GM18519 (cell line): Measurements from ENCODE around the gene PHKB.
"Not testable (repeated sequence)": the region's sequence is repeated elsewhere in the genome, so short reads cannot be mapped to it uniquely, and the experiment has no call there.

Experiments used
- ATAC-seq: cut with Tn5 transposase; IDR thresholded peaks from one replicate; pipeline ENCODE4 v1.9.1; 2021; ENCODE audit warnings: mild to moderate bottlenecking, moderate library complexity; ENCODE audit not compliant: unreplicated experiment, low FRiP score

Gene PHKB

DNA sequence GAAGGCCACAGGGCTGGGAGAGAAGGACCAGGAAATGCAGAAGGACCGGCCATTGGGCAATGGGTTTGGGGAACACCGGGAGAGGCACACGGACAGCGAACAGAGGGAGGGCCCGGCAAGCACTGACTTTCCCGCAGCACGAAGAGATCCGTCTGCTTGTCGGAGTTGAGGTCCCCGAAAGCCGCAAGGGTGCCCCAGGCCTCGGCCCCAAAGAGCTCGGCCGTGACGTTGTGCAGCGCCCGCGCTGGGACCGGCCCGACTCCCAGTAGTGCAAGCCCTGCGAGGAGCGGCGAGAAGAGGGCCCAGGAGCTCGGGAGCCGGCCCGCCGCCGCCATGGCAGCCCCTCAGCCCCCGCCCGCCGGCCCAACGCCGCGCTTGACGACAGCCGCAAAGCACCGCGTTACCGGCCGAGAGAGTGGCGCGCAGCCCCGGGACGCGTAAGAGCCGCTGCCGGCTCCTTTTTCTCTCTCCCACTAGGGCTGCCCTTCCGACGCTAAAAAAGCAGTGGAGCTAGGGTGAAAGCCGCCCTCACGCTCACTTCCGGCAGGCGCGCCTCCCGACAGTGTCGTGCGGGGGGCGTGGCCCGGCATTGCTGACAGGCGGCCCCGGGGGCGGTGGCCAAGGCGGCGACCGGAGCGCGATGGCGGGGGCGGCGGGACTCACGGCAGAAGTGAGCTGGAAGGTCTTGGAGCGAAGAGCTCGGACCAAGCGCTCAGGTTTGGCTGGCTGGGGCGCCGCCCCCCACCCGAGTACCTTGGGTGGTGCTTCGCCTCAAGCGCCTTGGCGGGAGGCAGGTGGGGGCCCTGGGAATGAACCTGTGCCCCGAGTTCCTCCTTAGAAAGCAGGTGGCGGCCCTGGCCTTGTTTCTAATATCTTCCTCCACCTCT, at the start of gene PHKB, which contains the start of gene ITFG1:
Gene PHKB (plus strand): TSS at position 621 of the 887 bp plus-strand sequence. CDS start 20 bp downstream, at position 641.
Gene ITFG1 (minus strand): TSS at position 353 of the 887 bp plus-strand sequence. CDS start 18 bp downstream, at position 335.
- peak; percentile 55 for ATAC-seq

DNA sequence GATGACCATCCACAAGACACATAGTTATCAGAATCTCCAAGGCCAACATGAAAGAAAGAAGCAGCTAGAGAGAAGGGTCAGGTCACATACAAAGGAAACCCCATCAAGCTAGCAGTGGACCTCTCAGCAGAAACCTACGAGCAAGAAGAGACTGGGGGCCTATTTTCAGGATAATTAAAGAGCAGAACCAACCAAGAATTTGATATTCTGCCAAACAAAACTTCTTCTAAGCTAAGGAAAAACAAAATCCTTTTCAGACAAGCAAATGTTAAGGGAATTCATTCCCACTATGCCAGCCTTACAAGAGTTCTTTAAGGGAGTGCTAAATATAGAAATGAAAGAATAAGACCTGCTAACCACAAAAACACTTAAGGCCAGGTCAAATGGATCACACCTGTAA, 48.1 kb upstream of the PHKB start:
- ATAC-seq: no peak

DNA sequence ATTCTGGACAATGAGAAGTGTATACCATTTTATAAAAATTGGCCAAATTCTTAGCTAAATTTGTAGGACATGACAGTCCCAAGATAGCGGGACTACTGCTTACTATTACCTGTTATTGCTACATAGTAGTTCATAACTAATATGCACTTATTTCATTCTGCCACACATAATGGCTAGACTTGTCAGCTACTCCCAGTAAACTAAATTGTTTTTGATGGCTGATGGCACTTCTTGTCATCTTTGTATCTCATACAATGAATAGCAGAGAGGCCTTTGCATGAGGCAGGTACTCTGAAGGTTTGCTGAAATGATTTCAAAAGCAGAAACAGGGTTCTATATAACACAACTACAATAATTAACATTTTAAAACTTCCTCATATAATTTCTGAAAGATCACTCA, 44.3 kb upstream of the PHKB start:
- ATAC-seq: no peak

DNA sequence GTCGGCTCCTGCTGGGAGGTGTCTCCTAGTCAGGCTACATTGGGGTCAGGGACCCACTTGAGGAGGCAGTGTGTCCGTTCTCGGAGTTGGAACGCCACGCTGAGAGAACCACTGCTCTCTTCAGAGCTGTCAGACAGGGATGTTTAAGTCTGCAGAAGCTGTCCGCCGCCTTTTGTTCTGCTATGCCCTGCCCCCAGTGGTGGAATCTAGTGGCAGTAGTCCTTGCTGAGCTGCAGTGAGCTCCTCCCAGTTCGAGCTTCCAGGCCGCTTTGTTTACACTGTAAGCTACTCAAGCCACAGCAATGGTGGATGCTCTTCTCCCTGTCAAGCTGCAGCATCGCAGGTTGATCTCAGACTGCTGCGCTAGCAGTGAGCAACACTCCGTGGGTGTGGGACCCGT, 36.3 kb upstream of the PHKB start:
- no peak for ATAC-seq

DNA sequence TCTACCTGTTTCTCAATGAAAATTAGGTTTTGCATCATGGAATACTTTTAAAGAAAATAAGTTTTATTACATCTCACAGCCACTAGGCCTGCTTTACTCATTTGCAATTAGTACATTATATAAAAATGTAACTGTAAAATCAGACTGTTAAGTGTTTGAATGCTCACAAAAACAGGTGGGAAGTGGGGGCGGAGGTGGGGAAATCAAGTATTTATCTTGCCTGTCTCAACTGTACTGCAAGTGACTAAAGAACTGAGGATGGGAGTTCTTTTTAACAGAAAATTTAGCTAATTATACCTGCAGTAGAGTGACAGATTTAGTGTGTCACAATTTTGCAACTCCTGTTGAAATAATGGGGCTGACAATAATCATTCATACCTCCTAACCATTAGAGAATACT, 34.3 kb upstream of the PHKB start:
- ATAC-seq: no peak

DNA sequence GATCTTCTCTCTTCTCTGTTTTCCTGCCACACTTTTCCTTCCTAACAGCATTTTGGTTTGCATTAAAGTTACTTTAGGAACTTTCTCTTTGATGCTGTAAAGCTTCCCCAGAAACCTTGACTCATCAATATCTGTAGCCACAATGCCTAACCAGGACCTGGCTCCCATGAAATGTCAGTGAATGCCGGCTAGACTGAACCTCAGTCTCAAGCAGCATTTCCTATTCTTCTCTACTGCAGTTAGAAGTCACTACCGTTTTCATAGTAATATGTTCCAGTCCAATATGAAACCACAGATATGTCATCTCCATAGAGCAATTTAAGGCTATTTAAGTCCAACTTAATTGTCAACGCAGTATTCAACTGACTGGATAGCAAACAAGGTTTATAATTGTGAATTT, 29.2 kb upstream of the PHKB start:
- ATAC-seq: no peak

DNA sequence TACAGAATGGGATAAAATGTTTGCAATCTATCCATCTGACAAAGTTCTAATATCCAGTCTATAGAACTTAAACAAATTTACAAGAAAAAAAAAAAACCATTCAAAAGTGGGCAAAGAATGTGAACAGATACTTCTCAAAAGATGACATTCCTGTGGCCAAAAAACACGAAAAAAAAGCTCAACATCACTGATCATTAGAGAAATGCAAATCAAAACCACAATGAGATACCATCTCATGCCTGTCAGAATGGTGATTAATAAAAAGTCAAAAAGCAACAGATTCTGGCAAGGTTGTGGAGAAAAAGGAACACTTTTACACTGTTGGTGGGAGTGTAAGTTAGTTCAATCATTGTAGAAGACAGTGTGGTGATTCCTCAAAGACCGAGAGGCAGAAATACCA, 26.9 kb upstream of the PHKB start:
- ATAC-seq: not testable (repeated sequence)

DNA sequence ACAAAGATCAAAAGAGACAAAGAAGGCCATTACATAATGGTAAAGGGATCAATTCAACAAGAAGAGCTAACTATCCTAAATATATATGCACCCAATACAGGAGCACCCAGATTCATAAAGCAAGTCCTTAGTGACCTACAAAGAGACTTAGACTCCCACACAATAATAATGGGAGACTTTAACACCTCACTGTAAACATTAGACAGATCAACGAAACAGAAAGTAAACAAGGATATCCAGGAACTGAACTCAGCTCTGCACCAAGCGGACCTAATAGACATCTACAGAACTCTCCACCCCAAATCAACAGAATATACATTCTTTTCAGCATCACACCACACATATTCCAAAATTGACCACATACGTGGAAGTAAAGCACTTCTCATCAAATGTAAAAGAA, 21.1 kb upstream of the PHKB start:
- ATAC-seq: not testable (repeated sequence)

DNA sequence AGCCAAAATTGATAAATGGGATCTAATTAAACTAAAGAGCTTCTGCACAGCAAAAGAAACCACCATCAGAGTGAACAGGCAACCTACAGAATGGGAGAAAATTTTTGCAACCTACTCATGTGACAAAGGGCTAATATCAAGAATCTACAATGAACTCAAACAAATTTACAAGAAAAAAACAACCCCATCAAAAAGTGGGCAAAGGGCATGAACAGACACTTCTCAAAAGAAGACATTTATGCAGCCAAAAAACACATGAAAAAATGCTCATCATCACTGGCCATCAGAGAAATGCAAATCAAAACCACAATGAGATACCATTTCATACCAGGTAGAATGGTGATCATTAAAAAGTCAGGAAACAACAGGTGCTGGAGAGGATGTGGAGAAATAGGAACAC, 18.2 kb upstream of the PHKB start:
- ATAC-seq: not testable (repeated sequence)

DNA sequence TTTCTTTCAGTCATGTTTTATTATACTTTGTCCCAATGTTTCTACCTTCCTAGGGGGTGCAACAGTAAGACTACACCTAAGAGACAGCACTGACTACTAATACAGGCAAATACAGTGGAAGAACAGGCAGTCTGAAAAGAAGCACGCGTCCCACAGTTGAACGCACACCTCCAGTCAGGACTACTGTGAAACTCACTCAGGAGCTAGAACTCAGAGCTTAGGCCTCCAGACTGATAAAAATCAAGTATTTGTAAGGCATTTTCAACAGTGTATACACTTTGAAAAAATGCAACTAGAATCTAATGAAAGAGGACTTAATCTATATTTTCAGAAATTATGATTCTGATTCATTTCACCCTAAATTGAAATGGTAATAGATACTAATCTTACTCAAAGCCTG, 14.7 kb upstream of the PHKB start:
- no peak for ATAC-seq

DNA sequence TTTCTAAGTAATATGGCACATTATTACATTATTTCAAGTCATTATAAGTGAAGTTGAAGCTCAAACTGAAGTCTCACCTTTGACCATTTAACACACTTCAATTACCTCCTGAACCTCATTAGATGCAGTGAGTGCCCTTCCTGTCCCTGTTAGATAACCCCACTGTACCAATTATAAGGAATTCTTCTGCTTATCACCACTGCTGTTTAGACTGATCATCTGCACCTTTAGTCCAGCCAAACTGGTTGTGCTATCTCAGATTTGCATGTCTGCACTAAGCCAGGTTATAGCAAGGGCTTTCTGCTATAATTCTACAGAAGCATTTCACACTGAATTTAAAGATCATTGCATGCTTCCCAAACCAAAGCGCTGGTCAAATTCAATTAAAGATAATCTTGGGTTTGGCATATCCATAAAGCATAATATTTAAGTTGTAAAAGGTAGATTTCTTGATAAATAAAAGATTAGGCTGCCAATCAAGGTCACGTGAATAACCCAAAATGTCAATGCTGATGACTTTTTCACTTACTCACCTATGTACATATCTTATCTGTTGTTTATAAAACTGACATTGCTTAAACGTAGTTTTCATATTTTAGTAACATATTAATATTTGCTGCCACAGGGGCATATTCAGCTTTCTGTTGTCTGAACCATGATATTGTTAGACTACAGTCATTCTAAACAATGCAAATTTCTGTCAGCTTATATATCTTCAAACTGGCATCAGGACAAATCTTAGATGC, 12.1 kb upstream of the PHKB start:
- ATAC-seq: no peak

DNA sequence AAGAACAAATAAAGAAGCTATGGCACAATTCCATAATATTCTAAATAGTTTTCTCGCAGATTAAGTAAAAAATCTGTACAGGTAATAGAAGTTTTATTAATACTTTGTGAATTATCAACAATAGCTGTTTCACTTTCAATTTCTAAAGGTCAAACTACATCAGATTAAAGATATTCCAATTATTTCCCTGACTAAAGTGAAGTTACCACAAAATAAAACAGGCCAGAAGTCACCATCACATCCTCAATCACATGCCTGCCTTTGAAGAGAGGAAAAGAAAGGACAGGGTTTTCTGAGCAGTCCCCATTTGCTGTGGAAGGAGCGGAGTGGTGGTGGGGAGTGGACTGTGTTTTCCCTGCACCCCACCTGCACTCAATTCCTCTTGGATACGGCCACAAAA, 11.3 kb upstream of the PHKB start:
- no peak for ATAC-seq

DNA sequence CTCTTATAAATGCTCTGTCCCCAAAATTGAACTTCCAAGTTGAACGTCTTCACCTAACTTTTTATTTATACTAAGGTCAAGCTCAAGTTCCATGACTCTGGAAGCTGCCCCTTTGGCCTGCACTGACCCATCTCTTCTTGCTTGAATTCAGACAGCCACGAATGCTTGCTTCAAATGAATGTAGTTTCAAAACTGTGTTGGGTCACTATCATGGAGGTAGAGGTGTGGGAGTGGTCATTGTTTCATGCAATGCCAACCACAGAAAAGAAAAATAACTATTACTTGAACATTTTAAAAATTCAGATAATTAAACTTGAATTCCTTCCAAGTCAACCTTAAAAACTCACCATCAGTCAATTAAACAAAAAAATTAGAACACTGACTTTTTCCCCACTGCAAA, 2.8 kb upstream of the PHKB start:
- no peak for ATAC-seq

DNA sequence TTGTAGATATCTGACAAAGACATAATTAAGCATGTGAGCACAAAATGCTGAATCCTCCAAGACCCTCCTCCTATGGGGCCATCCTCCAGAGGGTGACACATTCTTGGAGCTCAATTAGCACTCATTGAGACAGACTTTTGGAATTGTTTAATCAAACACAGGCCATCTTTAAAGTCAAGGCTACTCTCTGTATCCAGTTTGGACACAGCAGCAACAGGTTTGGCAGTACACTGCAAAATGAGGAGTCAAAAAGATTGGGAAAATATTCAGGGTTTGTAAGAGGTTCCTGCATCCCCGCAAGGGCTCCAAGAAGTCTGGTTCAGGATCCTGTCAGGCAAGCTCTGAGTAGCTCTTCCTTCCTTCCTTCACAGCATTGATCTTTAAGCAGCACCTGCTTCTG, 1.5 kb upstream of the PHKB start:
- ATAC-seq: no peak

DNA sequence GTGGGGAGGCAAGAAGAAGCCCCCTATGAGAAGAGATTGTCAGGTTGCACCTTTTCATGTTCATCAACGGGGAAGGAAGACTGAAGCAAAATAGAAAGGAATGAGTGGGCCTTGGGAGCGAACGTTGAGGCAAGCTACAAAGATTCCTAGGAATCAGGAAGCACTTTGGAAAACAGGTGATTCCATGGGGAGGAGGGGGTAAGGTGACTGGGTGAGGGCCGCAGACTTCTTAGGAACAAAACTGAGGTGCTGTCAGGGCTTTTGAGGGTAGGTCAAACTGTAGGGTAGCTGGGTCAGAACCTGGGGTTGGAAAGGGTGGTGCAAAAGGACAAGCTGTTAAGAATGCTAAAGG, 796 bp upstream of the PHKB start:
- no peak for ATAC-seq

DNA sequence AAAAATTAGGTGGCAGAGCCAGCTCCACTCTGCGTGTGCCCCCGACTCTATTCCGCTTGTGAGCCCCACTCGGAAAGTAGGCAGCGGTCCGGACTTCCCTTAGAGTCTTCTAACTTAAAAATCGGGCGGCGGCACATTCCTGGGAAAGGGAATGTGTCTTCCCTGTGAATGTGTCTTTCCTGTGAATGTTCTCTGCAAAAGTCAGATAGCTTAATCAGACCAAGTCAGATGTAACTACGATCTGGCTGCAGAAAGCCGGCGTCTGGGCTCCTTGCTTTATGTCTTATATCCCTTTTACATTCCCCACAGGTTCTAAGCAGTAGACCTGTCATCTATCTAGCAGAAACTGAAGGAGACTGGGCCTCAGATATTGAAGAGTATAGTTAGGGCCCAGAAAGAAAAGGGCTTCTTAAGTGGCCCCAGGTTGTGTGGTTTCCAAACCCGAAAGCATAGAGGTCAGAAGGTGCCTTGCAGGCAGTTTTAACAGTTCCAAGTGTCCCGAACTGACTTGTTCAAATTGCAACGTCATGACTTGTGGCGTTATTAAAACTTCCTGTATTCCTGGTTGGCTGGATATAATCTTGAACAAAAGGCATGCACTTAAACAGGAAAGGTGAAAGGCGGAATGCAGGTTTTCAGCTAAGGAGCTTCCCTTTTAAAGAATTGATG, 601 bp downstream of the PHKB start:
- ATAC-seq: no peak

DNA sequence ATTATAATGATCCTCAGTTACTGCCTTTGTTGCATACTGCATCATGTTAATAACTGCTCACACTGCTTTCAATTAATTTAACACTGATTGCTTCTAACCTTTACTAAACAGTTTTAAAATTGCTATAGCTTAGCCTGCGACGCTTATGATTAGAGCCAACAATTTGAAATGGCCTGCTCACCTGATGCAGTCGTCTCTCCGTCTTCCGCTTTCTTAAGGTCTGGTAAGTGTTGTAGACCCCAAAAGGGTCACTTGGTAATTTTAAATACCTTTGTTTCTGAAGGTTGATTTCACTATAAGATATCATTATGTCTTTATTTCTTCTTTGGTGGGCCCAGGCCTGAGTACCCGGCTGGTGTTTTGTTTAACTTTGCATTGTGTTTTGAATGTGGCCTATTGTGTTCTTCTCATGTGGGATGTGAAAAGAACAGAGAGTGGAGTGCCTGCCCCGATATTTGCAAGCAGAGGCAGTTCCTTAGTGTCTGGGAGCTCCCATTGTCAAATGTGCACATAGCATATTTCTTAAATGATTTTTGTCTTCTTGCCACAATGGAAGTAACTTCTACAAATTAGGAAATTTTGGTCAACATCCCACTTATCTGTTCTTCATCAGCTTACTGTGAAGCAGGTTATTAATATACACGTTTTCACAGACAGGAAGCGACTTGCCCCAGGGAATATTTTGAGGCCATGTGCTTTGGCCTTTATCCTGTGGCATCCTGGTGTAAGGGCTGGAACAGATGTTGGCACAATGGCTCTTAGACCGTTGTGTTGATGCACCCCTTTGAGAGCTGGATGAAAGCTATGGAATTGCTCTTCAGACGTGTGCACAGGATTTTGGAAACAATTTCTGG, 2.9 kb downstream of the PHKB start:
- ATAC-seq: no peak

DNA sequence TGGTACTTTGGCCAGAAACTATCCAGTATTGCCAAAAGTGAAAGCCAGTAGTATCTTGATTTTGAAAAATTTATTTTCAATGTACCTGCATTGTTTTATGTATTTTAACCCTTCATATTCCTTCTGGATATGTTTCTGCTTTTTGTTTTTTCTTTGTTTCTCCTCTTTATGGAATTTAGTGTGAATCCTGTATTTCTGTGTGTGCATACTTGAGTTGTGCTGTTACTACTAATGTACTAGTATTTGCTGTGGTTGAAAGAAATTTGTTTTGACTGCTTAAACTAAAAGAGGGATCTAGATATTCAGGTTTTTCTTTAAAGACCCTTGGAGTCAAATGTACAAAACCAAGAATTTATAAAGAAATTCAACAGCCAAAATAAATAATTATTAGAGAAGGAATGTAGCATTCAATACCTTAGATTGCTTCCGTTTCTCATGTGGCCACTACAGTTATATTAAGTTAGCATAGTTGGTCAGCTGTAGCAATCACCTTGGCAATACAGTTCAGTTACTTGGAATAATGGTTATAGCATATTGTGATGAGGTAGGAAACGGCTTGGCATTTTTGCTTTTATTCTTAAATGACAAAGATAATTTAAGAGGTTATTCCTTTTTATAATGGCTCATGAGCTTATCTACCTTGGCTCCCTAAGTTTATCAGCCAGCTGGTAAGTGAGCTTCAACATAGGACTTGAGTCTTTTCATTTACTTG, 4.9 kb downstream of the PHKB start:
- no peak for ATAC-seq

DNA sequence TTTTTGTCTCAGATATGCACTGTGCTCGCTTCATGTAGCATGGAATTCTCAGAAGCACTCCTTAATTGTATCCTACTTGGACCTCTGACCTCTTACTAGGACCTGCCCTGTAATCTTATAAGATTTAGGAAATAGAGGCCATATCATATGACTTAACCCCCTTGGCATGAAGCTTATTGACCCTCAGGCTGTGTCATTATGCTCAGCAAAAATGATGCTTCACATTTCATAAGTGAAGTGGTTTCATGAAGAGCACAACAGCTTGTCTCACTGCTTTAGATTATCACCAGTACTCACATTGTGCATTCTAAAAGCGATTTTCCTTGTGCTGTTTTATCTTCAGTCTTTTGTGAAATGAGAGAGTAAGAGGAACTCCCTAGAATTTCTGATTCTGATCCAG, 6.4 kb downstream of the PHKB start:
- ATAC-seq: no peak
